T-helper 9 cell (primary cell): ENCODE measurements around the gene SBDS.
"Not testable (repeated sequence)": the region's sequence is repeated elsewhere in the genome, so short reads cannot be mapped to it uniquely, and the experiment has no call there.

Source experiments
- DNase-seq: peaks from one replicate; pipeline ENCODE4 v3.0.0-alpha.2; 2020
- total RNA-seq, 2 donors: gene quantifications; one replicate each; lab custom pipeline; 2026; lab: John Stamatoyannopoulos, UW

SBDS gene
- total RNA-seq = 103 to 588 reads per million in 2 donors

- peak; percentile 81 for DNase-seq
Observed at GRCh38 chr7:66995050-66995776, at the start of gene SBDS. TSS of gene SBDS (minus strand) at chr7:66995586. CDS start at chr7:66995417, 169 bp downstream.

DNA sequence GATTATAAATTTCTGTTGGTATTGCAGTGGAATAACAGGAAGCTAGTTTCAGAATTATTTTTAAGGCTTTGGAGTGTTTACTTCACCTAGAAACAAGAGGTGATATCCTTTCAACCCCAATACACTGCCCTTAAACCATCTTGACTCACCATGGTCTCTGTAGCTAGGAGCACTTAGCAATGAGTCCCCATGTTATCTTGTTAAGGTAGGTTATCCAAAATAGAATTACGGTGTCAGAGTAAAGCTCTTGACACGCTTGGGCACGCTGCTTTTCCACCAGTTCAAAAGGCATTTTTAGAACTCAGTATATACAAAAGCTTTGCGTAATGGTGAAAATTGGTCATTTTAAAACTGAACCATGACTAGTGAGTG lies 48.2 kb upstream of the SBDS start:
- DNase-seq = not testable (repeated sequence)

DNA sequence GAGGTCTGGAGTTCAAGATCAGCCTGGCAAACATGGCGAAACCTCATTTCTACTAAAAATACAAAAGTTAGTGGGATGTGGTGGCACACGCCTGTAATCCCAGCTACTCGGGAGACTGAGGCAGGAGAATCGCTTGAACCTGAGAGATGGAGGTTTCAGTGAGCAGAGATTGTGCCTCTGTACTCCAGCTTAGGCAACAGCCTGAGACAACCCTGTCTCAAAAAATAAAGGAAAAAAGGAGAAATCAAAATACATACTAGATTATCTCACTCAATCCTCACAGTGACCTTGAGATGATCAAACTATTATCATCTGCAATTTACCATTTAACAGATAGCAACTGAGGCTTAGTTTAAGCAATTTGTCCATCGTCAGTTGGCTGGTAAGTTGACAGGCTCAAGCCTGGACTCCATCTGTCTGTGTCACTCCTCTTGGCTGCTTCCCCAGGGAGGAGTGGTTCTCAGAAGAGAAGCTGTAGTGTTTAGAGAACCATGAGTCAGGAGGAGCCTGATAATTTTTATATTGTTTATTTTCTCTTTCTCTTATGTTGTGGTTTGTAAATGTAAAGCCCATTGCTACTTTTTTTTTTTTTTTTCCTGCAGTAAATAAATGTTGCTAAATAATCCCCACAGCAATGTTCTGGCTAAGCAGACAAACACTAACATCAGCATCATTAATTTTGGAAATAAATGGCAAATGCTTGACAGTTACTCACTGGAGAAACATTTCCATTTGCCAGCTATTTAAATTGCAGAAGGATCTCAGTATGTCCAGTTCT lies 47.6 kb upstream of the SBDS start:
- not testable (repeated sequence) for DNase-seq

DNA sequence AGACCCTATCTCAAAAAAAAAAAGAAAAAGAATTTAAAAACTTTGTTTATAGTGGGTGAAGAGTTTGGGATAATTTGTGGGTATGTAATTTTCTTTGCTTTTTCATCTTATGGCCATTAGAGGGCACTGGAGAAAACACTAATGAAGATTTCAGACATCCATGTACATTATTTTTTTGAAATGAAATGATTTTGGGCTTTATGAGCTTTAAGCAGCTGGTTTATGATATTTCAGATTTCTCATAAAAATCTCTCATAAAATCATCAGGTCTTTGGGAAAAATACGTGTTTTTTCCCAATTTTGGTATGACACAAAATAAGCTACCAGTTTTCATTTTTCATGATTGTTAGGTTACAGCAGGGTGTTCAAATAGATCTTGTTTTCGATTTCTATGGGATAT lies 45.4 kb upstream of the SBDS start:
- not testable (repeated sequence) for DNase-seq

- DNase-seq = not testable (repeated sequence)
Observed at GRCh38 chr7:67036432-67037395, 41.3 kb upstream of the SBDS start.

GRCh38 chr7:67033251-67033650 lies 37.9 kb upstream of the SBDS start:
- no peak for DNase-seq

DNA sequence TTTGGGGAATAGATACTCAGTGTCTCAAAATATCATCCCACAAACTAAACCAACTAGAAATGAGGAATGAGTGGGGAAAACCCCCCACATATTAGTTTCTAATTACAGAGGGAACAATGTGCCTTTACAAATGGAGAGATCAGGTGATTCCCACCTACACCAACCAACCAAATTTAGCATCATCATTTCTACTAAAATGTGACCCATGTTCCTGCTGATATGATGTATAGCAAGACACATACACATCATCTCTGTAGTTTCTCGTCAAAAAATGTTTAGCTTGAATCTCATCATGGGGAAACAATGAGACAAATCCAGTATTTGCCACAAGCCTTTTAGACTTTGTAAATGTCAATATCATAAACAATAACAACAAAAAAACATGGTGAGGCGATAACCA lies 36.3 kb upstream of the SBDS start:
- not testable (repeated sequence) for DNase-seq

DNA sequence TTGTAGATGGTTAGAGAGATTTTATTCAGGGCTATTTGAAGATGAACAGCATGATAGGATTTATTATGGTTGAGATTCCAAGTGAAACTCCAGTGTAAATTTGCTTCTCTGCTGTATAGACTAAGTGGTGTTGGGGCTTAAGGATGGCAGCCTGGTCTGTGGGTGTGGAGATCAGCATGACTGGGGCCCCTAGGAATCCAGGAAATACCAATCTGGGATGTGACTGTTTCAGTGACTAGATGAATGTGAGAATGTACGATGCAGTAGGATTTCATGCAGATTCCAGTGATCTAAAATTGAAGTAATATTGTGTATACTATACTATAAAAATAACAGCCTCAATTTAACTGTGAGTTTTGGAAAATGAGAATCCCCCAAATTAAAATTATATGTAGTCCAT lies 30.1 kb upstream of the SBDS start:
- DNase-seq = not testable (repeated sequence)

DNA sequence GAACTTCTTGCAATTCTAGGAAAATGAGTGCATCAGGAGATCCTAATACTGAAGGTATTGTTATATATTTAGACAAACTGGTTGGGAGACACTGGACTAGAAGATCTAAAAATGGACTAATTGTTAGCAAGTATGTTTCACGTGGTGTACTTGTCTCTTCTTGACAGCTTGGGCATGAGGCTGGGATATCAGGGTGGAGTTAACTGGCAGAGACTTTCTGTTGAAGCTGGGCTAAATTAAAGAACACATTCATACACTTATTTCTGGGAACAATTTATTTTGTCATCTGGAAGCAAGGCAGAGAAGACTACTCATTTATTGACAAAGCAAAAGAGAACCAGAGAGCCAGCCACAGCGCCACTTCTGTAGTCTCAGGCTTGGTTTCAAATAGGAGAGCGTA lies 27.1 kb upstream of the SBDS start:
- no peak for DNase-seq

DNA sequence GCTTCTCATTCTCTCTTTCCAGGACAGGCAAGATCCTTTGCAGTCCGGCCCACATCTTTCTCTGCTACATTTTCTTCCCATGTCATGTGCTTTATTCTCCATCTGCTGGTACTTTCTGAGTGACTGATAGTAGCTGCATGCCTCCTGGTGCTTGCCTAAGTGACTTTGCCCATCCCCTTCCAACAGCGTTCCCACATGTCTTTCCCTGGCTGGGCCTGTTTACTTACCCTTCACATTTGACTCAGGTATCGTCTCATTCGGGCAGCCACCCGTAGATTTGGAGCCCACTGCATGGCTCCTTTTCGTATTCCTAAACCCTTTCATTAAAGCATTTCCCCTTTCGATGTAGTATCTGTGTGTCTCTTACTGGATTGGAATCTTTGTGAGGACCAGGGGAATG lies 25.9 kb upstream of the SBDS start:
- no peak for DNase-seq

- no peak for DNase-seq
Observed at GRCh38 chr7:67019562-67020390, 24.4 kb upstream of the SBDS start.

- no peak for DNase-seq
Observed at GRCh38 chr7:67018940-67019339, 23.6 kb upstream of the SBDS start.

DNA sequence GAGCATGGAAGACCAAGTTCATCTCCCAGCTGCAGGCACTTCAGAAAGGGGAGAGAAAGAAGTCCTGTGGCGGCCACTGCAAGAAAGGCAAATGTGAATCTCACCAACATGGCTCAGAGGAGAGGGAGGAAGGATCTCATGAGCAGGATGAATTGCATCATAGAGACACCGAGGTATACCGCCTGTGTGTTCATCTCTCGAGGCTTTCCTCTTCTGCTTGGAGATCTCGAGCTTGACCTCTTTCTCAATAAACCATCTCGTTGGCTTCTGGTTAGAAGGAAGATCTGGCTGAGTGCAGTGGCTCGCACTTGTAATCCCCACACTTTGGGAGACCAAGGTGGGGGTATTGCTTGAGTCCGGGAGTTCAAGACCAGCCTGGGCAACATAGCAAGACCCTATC lies 22.6 kb upstream of the SBDS start:
- not testable (repeated sequence) for DNase-seq

- DNase-seq = not testable (repeated sequence)
Observed at GRCh38 chr7:67014076-67014622, 18.8 kb upstream of the SBDS start.

DNA sequence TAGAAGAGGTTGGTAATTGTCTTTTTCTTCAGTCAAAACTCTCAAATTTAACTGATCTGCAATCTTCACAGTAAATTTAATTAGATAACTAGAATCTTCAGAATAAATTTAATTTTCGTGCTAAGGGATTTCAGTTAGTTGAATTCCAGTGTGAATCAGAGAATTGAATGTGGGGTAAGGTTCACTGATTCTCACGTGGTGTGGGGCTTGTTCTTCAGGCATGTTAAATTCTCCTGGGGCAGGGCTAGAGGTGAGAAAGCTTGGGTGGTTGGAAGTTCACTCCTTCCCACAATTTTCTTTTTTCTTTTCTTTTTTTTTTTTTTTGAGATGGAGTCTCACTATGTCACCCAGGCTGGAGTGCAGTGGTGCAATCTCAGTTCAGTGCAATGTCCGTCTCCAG lies 14.3 kb upstream of the SBDS start:
- not testable (repeated sequence) for DNase-seq

DNA sequence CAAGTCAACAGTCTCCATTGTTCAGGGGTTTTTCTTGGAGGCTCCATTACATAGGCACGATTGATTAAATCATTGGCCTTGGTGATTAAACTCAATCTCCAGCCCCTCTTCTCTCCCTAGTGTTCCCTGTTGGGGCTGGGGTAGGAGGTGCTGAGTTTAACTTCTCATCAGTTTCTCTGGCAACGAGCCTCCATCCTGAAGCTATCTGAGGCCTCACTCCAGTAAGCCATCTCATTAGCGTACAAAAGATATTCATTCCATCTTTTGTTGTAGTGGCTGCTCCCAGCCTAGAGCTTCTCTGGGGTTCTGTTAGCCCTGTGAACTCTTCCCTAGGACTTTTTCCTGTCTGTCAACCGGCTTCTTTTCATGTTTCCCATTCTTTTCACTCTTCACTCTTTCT lies 12.9 kb upstream of the SBDS start:
- DNase-seq = no peak

DNA sequence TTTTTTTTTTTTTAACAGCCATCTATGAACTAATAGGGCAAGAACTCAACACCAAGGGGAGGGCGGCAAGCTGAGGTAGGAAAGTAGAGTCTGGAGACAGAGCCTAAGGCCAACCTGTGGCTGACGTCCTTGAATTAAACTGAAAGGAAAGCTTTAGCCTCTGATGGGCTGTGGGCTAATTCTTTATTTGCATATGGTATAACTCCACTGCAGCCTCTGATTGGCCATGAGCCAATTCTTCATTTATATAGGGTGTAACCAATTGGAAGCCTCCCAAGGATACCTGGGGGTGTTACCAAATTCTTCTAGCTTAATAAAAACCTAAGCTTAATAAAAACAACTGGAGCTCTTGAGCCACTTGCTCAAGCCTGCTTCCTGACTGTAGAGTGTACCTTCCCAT lies 11.6 kb upstream of the SBDS start:
- no peak for DNase-seq

GRCh38 chr7:67004145-67004544 lies 8.8 kb upstream of the SBDS start:
- DNase-seq = not testable (repeated sequence)

GRCh38 chr7:67000601-67001258 lies 5.3 kb upstream of the SBDS start:
- not testable (repeated sequence) for DNase-seq

DNA sequence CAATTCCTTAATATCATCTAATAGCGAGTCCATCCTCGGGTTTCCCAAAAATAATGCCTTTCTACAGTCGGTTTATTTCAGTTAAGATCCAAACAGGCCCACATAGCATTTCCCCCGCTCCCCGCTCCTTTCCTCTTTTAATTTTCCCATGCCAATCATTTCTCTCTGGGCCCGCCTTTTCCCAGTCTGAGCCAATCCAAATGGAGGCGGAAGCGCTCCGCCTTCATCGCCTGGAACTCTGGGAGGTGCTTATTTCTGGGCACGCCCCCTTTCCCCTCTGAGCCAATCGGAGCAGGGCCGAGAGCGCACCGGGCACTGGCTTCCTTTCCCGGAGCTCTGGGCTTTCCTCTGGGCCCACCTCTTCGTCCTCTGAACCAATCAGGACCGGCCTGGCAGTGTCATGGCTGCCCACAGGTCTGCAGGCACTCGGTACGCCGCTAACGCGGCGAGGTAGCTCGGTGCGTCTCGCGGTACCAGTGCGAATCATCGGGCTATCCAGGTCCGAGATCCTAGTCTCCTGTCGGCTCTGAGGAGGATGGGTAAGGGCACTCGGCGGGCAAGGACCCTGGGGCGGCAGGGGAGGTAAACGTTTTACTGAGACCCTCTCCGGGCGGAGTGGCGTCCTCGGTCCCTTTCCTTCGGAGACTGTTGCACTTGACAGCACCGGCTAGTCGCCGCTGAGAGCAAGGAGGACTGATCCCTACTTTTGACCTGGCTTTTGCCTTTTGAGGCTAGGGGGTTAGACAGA lies 1.2 kb upstream of the SBDS start, which contains the start of gene TYW1:
TYW1 (plus strand) TSS at position 390 of the 748 bp plus-strand sequence; CDS start at position 536, 146 bp downstream.
- DNase-seq = peak; percentile 94
